GM23248 (cell line): Measurements from ENCODE around the gene COA8.

Experiments
- EZH2 ChIP-seq: fragments of 200-600 bp; sonication (generic); IDR thresholded peaks from 2 replicates; pipeline ENCODE4 v1.6.1; 2018; ENCODE audit warnings: antibody characterized with exemption, mild to moderate bottlenecking; ENCODE audit not compliant: insufficient read depth, poor library complexity, severe bottlenecking
- EZH2phosphoT487 ChIP-seq: fragments of 200-600 bp; sonication (generic); IDR thresholded peaks from 2 replicates; pipeline ENCODE4 v1.6.1; 2018; ENCODE audit warnings: antibody characterized with exemption, moderate library complexity, mild to moderate bottlenecking, low read depth; ENCODE audit not compliant: insufficient read depth

GRCh38 chr14:103562429-103563225 is at the start of gene COA8, which contains the start of gene BAG5:
- TF ChIP-seq EZH2phosphoT487 (no peak), EZH2 (no peak)
